Astrocyte (in vitro differentiated cells and primary cell): ENCODE data around the gene FBLN2.

Source experiments
- CTCF ChIP-seq: IDR thresholded peaks from 2 replicates; pipeline ENCODE4 v1.5.1; 2011; ENCODE audit warnings: low read depth, mild to moderate bottlenecking, inconsistent platforms, low read length, moderate library complexity; ENCODE audit not compliant: insufficient read depth
- EZH2 ChIP-seq: IDR thresholded peaks from 2 replicates; pipeline ENCODE4 v1.6.1; 2012; ENCODE audit warnings: mild to moderate bottlenecking, low read length, inconsistent platforms; ENCODE audit not compliant: insufficient read depth

- no peak for TF ChIP-seq CTCF
- no peak for TF ChIP-seq EZH2
These were observed 67.4 kb downstream of the FBLN2 start for GRCh38 chr3:13616359-13616758.
